ENCODE results near the gene ANKFY1.

DNA sequence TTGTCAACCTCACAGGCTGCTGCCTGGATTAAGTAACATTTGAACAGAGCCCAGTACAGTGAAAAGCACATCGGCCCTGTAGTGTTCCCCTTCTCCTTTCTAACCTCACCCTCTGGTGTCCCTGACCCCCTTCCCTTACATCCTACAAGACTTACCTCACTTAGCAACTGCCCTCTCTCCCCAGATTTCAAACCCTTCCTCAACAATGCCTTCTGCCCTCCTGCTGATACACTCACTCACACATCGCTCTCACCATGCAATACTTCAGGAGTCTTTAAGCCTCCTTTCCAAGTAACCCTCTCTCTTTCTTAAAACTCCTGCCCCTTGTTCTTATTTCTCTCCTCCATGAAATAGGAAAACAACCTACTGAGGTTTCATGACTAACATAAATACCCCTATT is 138.8 kb downstream of the ANKFY1 start:
- TF ChIP-seq SUZ12 (IDR thresholded peaks at IDR 0.05; ENCODE audit: extremely low read depth, insufficient read depth, insufficient read length) (no peak), ZNF274 (IDR thresholded peaks at IDR 0.05; ENCODE audit: low read depth, low read length) (no peak), YY1 (IDR thresholded peaks at IDR 0.05; ENCODE audit: insufficient read depth, insufficient read length) (no peak)
